GM18520 (cell line): Measurements from ENCODE around the gene PCDHGA5.
"Not testable (repeated sequence)": the region's sequence is repeated elsewhere in the genome, so short reads cannot be mapped to it uniquely, and the experiment has no call there.

Source experiments
- ATAC-seq: cut with Tn5 transposase; IDR thresholded peaks from one replicate; pipeline ENCODE4 v1.9.1; 2021; ENCODE audit not compliant: unreplicated experiment

Gene PCDHGA5

DNA sequence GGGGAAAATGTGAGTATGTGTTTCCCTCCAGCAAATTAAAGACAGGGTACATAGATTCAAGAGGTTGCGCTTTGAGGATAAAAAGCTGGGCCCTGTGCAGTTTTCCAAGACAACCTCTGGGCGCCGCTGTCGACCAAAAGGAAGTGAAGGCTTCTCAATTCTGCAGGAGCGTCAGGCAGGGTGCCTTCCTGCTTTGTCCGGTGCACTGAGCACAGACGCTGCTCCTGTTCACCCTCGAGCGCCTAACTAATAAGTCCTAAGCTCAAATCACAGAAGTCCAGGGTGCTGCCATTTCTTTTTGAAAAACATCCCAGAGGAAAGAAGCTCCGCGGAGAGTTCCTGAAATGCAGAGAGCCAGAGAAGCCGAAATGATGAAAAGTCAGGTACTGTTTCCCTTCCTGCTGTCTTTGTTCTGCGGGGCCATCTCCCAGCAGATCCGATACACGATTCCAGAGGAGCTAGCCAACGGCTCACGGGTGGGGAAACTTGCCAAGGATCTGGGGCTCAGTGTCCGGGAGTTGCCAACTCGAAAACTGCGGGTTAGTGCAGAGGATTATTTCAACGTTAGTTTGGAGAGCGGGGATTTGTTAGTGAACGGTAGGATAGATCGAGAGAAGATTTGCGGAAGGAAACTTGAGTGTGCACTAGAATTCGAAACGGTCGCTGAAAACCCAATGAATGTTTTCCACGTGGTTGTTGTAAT is 13.9 kb upstream of the PCDHGA5 start, which contains the start of gene PCDHGB1:
PCDHGB1 (plus strand) TSS at position 183 of the 703 bp plus-strand sequence; CDS start at position 345, 162 bp downstream.
- ATAC-seq = no peak

DNA sequence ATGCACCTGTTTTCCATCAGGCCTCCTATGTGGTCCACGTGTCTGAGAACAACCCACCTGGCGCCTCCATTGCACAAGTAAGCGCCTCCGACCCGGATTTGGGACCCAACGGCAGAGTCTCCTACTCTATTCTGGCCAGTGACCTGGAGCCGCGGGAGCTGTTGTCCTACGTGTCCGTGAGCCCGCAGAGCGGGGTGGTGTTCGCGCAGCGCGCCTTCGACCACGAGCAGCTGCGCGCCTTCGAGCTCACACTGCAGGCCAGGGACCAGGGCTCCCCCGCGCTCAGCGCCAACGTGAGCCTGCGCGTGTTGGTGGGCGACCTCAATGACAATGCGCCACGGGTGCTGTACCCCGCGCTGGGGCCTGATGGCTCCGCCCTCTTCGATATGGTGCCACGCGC is 12.4 kb upstream of the PCDHGA5 start:
- ATAC-seq = no peak

GRCh38 chr5:141354900-141355469 is 9.0 kb upstream of the PCDHGA5 start, which contains the start of gene PCDHGA4:
Gene PCDHGA4 (plus strand): TSS chr5:141355021. CDS start chr5:141355108, 87 bp downstream.
- ATAC-seq = no peak

DNA sequence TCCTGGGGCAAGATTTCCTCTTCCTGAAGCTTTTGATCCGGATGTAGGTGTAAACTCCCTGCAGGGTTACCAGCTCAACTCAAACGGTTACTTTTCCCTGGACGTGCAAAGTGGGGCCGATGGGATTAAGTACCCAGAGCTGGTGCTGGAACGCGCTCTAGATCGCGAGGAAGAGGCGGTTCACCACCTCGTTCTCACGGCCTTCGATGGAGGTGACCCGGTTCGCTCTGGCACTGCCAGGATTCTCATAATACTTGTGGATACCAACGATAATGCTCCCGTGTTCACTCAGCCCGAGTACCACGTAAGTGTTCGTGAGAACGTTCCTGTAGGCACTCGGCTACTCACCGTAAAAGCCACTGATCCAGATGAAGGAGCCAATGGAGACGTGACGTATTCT is 8.3 kb upstream of the PCDHGA5 start:
- no peak for ATAC-seq

DNA sequence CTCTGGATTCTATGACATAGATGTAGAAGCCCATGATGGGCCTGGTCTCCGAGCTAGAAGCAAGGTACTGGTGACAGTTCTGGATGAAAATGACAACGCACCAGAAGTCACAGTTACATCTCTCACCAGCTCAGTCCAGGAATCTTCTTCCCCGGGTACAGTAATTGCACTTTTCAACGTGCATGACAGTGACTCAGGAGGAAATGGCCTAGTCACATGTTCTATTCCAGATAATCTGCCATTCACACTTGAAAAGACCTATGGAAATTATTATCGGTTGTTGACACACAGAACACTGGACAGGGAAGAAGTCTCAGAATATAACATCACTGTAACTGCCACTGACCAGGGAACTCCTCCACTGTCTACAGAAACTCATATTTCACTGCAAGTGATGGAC is 7.8 kb upstream of the PCDHGA5 start:
- no peak for ATAC-seq

DNA sequence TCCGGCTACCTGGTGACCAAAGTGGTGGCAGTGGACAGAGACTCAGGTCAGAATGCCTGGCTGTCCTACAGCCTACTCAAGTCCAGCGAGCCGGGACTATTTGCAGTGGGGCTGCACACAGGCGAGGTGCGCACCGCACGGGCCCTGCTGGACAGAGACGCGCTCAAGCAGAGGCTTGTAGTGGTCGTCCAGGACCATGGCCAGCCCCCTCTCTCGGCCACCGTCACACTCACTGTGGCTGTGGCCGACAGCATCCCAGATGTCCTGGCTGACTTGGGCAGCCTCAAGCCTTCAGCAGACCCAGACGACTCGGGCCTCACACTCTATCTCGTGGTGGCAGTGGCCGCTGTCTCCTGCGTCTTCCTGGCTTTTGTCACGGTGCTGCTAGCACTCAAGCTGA is 7.0 kb upstream of the PCDHGA5 start:
- no peak for ATAC-seq

DNA sequence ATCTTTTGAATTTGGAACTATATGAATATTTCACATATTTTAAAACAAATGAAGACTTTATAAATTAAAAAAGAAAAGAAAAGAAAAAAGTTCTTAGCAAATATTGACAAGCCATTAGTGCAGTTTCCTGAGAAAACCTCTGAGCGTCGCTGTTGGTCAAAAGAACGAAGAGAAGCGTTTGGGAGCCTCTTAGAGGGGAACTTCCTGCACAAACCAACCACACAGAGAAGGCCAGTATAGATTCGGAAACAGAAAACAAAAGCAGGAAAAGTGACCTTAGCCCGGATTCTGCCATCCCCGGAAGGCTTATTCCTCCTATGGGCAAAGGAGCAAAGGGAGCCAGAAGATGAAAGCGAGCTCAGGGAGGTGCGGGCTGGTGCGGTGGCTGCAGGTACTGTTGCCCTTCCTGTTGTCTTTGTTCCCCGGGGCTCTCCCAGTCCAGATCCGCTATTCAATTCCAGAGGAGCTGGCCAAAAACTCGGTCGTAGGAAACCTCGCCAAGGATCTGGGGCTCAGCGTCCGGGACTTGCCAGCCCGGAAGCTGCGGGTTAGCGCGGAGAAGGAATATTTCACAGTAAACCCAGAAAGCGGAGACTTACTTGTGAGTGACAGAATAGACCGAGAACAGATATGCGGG is 4.1 kb upstream of the PCDHGA5 start, which contains the start of gene PCDHGB2:
PCDHGB2 (plus strand) TSS at position 205 of the 637 bp plus-strand sequence; CDS start at position 347, 142 bp downstream.
- ATAC-seq = no peak

GRCh38 chr5:141360685-141361084 is 3.3 kb upstream of the PCDHGA5 start:
- ATAC-seq = no peak

DNA sequence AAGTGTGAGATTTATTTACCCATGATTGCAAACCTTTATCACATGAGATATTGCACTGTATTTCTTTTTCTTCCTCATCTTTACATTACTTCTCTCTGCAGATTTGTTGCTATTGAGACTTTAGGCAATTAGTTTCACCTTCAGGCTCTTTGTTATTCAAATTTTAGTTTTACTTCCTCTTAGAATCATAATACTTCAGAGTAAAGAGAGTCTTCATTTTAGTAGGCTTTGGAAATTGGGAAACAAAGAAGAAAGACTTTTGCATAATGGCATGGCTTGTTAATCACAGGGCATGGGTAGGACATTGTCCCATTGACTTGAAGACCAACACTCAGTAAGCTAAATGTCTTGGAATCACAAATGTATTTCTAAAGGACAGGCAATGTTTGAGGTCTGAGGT is 1.2 kb upstream of the PCDHGA5 start:
- no peak for ATAC-seq

DNA sequence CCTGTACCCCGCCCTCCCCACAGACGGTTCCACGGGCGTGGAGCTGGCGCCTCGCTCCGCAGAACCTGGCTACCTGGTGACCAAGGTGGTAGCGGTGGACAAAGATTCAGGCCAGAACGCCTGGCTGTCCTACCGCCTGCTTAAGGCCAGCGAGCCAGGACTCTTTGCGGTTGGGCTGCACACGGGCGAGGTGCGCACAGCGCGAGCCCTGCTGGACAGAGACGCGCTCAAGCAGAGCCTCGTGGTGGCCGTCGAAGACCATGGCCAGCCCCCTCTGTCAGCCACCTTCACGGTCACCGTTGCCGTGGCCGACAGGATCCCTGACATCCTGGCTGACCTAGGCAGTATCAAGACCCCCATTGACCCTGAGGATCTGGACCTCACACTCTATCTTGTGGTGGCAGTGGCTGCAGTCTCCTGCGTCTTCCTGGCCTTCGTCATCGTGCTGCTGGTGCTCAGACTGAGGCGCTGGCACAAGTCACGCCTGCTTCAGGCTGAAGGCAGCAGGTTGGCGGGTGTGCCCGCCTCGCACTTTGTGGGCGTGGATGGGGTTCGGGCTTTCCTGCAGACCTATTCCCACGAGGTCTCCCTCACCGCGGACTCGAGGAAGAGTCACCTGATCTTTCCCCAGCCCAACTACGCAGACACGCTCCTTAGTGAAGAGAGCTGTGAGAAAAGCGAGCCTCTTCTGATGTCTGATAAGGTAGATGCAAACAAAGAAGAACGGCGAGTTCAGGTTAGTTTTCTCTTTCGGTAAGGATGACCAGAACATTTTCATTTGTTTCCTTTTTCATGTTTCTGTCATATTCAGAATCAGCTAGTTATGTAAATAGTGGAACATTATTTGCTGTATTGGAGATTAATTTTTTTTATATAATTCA is 2.3 kb downstream of the PCDHGA5 start:
- ATAC-seq = no peak

GRCh38 chr5:141369994-141370848 is 6.3 kb downstream of the PCDHGA5 start, which contains the start of gene PCDHGB3:
Gene PCDHGB3 (plus strand): TSS chr5:141370242. CDS start chr5:141370395, 153 bp downstream.
- ATAC-seq = no peak

- ATAC-seq = no peak
These were observed 7.9 kb downstream of the PCDHGA5 start for GRCh38 chr5:141371572-141372475.

- no peak for ATAC-seq
These were observed 9.8 kb downstream of the PCDHGA5 start, which contains the start of gene PCDHGA6 for GRCh38 chr5:141373673-141374317. Gene PCDHGA6 (plus strand): TSS chr5:141373891. CDS start chr5:141374084, 193 bp downstream.

DNA sequence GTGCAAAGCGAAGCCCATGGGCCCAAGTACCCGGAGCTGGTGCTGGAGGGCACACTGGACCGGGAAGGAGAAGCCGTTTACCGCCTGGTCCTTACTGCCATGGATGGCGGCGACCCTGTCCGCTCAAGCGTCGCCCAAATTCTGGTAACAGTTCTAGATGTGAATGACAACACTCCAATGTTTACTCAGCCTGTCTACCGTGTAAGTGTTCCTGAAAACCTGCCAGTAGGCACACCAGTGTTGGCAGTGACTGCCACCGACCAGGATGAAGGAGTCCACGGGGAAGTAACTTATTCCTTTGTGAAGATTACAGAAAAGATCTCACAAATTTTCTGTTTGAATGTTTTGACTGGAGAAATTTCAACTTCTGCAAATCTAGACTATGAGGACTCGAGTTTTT is 10.7 kb downstream of the PCDHGA5 start:
- no peak for ATAC-seq

GRCh38 chr5:141375444-141376155 is 11.6 kb downstream of the PCDHGA5 start:
- ATAC-seq = not testable (repeated sequence)

- no peak for ATAC-seq
These were observed 18.7 kb downstream of the PCDHGA5 start, which contains the start of gene PCDHGA7 for GRCh38 chr5:141382469-141383294. Gene PCDHGA7 (plus strand): TSS chr5:141382742. CDS start chr5:141382900, 158 bp downstream.

DNA sequence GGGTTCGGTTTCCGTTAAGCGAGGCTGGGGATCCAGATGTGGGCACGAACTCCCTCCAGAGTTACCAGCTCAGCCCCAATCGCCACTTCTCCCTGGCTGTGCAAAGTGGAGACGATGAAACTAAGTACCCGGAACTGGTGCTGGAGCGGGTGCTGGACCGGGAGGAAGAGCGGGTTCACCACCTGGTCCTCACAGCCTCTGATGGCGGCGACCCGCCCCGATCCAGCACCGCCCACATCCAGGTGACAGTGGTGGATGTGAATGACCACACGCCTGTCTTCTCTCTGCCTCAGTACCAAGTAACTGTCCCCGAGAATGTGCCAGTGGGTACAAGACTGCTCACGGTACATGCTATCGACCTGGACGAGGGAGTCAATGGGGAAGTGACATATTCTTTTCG is 19.4 kb downstream of the PCDHGA5 start:
- no peak for ATAC-seq
